HepG2 (cell line): Measurements from ENCODE around the gene ACTN4. TPM values are rescaled to one million over a fixed set of nuclear protein-coding genes. Genes with fewer than 3 reads are reported as not detected.

ENCODE experiments used
- ASH2L ChIP-seq: fragments of 300-600, 200-600 bp; sonication (generic); IDR thresholded peaks from 2 replicates; pipeline ENCODE4 v1.7.0; 2017; ENCODE audit warnings: low read depth, mild to moderate bottlenecking, moderate library complexity, mixed read lengths, low read length; ENCODE audit not compliant: insufficient read length
- BRD4 ChIP-seq: sonication (generic); formaldehyde crosslinking; IDR thresholded peaks from 2 replicates; pipeline ENCODE4 v1.4.0; 2020; ENCODE audit warnings: missing genetic modification reagents
- GTF2F1 ChIP-seq: fragments of 150-350 bp; IDR thresholded peaks from 2 replicates; pipeline ENCODE4 v1.6.1; 2014; ENCODE audit warnings: low read length
- HNF4G ChIP-seq, 2 experiments: sonication (generic) in 1 of 2; formaldehyde crosslinking in 1 of 2; IDR thresholded peaks; 2 replicates each; pipeline versions ENCODE4 v1.4.0 to v1.6.1; 2011 to 2020; ENCODE audit warnings: borderline replicate concordance in 2 of 2, low read depth in 2 of 2, mild to moderate bottlenecking in 2 of 2, low read length in 1 of 2, missing genetic modification reagents in 1 of 2, moderate library complexity in 1 of 2
- RBM22 ChIP-seq: fragments of 200-400 bp; formaldehyde crosslinking; optimal IDR thresholded peaks from 2 replicates; pipeline ENCODE3; 2017; ENCODE audit warnings: mild to moderate bottlenecking, low read length, moderate library complexity
- ZBTB40 ChIP-seq, 2 experiments: fragments of 450-650 bp in 1 of 2; sonication (generic) in 1 of 2; formaldehyde crosslinking in 1 of 2; IDR thresholded peaks; 2 replicates each; pipeline versions ENCODE4 v1.6.1 to v1.8.0; 2016 to 2022; ENCODE audit warnings: antibody characterized with exemption in 1 of 2, mild to moderate bottlenecking in 1 of 2, missing genetic modification reagents in 1 of 2
- ZFP36 ChIP-seq: fragments of 150-350 bp; IDR thresholded peaks from 2 replicates; pipeline ENCODE4 v1.6.1; 2018; ENCODE audit warnings: borderline replicate concordance, low read length, low read depth; ENCODE audit not compliant: partially characterized antibody
- ZFP62 ChIP-seq: sonication (generic); formaldehyde crosslinking; IDR thresholded peaks from 2 replicates; pipeline ENCODE4 v1.4.0; 2020; ENCODE audit warnings: missing genetic modification reagents
- ZMYM4 ChIP-seq: sonication (generic); formaldehyde crosslinking; IDR thresholded peaks from 2 replicates; pipeline ENCODE4 v1.8.1; 2023; ENCODE audit warnings: mild to moderate bottlenecking, missing genetic modification reagents
- ZNF138 ChIP-seq: sonication (generic); formaldehyde crosslinking; IDR thresholded peaks from 2 replicates; pipeline ENCODE4 v1.5.0; 2020; ENCODE audit warnings: mild to moderate bottlenecking, low read depth, missing genetic modification reagents
- ZNF496 ChIP-seq: sonication (generic); formaldehyde crosslinking; IDR thresholded peaks from 2 replicates; pipeline ENCODE4 v1.8.1; 2023; ENCODE audit warnings: mild to moderate bottlenecking, moderate library complexity, missing genetic modification reagents; ENCODE audit not compliant: insufficient replicate concordance
- polyA plus RNA-seq, 8 experiments: library from polyadenylated mRNA; depleted of rRNA in 3 of 8; stranded (reverse) in 7 of 8; unstranded in 1 of 8; fragments of >200 nt; fragmentation: Illumina TruSeq in 4 of 8; extraction: Trizol in 4 of 8; gene quantifications; 2 replicates each; pipeline versions ENCODE4 v1.2.1 to v1.2.3, GENCODE V29; 2011 to 2016; ENCODE audit warnings: low read depth in 4 of 8, missing spikeins in 1 of 8, mixed read lengths in 1 of 8; ENCODE audit not compliant: insufficient read depth in 1 of 8
- total RNA-seq, 5 experiments: library from RNA; depleted of rRNA; stranded (reverse); fragments of >200 nt; fragmentation: Illumina TruSeq; extraction: Trizol; gene quantifications; 2 replicates each; pipeline ENCODE4 v1.2.3, GENCODE V29; 2016; ENCODE audit warnings: low read depth in 1 of 5
- TF ChIP-seq, protein P1 (sequence below): sonication (generic); formaldehyde crosslinking; IDR thresholded peaks from 2 replicates; pipeline ENCODE4 v1.5.0; 2020; ENCODE audit warnings: mild to moderate bottlenecking, missing genetic modification reagents, borderline replicate concordance
- TF ChIP-seq, protein P2 (sequence below): sonication (generic); formaldehyde crosslinking; IDR thresholded peaks from 2 replicates; pipeline ENCODE4 v1.4.0; 2020; ENCODE audit warnings: missing genetic modification reagents, borderline replicate concordance

ACTN4 gene
- total and polyA plus RNA-seq, 2 of the 13 experiments (the other 11 are each of a cell fraction or from before 2014, with no cell fraction given): 171 to 192 TPM

- no peak for TF ChIP-seq ZBTB40 (IDR thresholded peaks at IDR 0.05)
- TF ChIP-seq ZBTB40 (CRISPR knock-in tag; IDR thresholded peaks at IDR 0.05): no peak; the same call in 1 of the 2 replicates
- peak; percentile 57; the same call in 1 of the 2 replicates for TF ChIP-seq ZMYM4
- no peak for TF ChIP-seq GTF2F1
- peak; percentile 95 for TF ChIP-seq HNF4G (IDR thresholded peaks at IDR 0.05; ENCODE audit: borderline replicate concordance, low read depth, low read length)
- peak; percentile 92; the same call in 1 of the 2 replicates for TF ChIP-seq HNF4G (CRISPR knock-in tag; IDR thresholded peaks at IDR 0.05; ENCODE audit: borderline replicate concordance, low read depth)
- no peak for TF ChIP-seq ZNF138
- no peak for TF ChIP-seq ZFP36
- TF ChIP-seq ASH2L: peak; percentile 41
- TF ChIP-seq, protein P1, sequence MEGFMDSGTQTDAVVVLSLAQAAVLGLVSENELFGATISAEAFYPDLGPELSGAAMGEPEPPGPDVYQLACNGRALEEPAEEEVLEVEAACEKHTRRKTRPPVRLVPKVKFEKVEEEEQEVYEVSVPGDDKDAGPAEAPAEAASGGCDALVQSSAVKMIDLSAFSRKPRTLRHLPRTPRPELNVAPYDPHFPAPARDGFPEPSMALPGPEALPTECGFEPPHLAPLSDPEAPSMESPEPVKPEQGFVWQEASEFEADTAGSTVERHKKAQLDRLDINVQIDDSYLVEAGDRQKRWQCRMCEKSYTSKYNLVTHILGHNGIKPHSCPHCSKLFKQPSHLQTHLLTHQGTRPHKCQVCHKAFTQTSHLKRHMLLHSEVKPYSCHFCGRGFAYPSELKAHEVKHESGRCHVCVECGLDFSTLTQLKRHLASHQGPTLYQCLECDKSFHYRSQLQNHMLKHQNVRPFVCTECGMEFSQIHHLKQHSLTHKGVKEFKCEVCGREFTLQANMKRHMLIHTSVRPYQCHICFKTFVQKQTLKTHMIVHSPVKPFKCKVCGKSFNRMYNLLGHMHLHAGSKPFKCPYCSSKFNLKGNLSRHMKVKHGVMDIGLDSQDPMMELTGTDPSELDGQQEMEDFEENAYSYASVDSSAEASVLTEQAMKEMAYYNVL (CRISPR knock-in tag): peak; percentile 91; the same call in 1 of the 2 replicates
- TF ChIP-seq, protein P2, sequence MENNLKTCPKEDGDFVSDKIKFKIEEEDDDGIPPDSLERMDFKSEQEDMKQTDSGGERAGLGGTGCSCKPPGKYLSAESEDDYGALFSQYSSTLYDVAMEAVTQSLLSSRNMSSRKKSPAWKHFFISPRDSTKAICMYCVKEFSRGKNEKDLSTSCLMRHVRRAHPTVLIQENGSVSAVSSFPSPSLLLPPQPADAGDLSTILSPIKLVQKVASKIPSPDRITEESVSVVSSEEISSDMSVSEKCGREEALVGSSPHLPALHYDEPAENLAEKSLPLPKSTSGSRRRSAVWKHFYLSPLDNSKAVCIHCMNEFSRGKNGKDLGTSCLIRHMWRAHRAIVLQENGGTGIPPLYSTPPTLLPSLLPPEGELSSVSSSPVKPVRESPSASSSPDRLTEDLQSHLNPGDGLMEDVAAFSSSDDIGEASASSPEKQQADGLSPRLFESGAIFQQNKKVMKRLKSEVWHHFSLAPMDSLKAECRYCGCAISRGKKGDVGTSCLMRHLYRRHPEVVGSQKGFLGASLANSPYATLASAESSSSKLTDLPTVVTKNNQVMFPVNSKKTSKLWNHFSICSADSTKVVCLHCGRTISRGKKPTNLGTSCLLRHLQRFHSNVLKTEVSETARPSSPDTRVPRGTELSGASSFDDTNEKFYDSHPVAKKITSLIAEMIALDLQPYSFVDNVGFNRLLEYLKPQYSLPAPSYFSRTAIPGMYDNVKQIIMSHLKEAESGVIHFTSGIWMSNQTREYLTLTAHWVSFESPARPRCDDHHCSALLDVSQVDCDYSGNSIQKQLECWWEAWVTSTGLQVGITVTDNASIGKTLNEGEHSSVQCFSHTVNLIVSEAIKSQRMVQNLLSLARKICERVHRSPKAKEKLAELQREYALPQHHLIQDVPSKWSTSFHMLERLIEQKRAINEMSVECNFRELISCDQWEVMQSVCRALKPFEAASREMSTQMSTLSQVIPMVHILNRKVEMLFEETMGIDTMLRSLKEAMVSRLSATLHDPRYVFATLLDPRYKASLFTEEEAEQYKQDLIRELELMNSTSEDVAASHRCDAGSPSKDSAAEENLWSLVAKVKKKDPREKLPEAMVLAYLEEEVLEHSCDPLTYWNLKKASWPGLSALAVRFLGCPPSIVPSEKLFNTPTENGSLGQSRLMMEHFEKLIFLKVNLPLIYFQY: no peak
- TF ChIP-seq ZNF496 (CRISPR knock-in tag): no peak
- TF ChIP-seq ZFP62: no peak
- TF ChIP-seq BRD4 (CRISPR knock-in tag): no peak; the same call in 1 of the 2 replicates
- TF ChIP-seq RBM22: no peak
Observed at GRCh38 chr19:38759590-38760003, 112.1 kb downstream of the ACTN4 start (continued).
